Measurements from ENCODE around the gene ATP8B4. TPM values are rescaled to one million over a fixed set of nuclear protein-coding genes. Genes with fewer than 3 reads are reported as not detected.

ATP8B4 gene
- total and polyA plus RNA-seq, 2 of the 8 experiments (the other 6 are each of a cell fraction or from before 2014, with no cell fraction given), result 0.17 to 0.24 TPM

DNA sequence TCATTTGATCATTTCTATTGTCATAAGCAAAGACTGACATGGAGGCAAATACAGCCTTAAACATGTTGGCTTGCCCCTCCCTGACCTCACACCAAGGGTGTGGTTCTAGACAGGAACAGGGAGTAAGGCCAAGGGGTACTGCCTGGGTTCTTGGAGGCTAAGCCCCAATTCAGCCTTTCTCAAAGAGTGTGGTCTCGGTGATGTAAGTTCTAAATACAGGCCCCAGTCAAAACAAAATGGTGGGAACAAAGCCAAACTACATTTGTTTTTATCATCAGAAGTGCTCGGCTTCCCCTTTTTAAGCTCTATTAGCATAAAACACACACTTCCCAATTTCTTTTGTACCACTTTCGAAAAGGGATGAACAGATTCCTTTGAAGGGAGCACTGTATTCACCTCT lies 129.5 kb downstream of the ATP8B4 start:
- Histone ChIP-seq H3K56ac (replicated peaks; ENCODE audit: insufficient read length, low read depth, low read length) (no peak overlapping the region), H3K36me3 (ENCODE audit: control insufficient read depth in 2 of 4, insufficient read depth in 4 of 4, low read length in 3 of 4) (no peaks in the 10 kb centered on the region), H3K4ac (replicated peaks; ENCODE audit: insufficient read length, low read depth, low read length) (no peak overlapping the region), H2AK5ac (ENCODE audit: low read depth, low read length) (no peak overlapping the region), H4K20me1 (replicated peaks in 1 of 2; ENCODE audit: control insufficient read depth in 1 of 2, insufficient read depth in 2 of 2, low read length in 2 of 2) (no peaks in the 10 kb centered on the region), H2BK20ac (ENCODE audit: low read length) (no peak overlapping the region), H3K27me3 (replicated peaks in 1 of 4; ENCODE audit: control insufficient read depth in 3 of 4, extremely low read depth in 1 of 4, insufficient read depth in 3 of 4, low read length in 3 of 4) (no peaks in the 10 kb centered on the region), H3K23ac (ENCODE audit: insufficient read length) (no peak overlapping the region), H3K4me2 (ENCODE audit: insufficient read depth in 1 of 2, low read depth in 2 of 2, low read length in 2 of 2) (no peak overlapping the region), H2AFZ (ENCODE audit: low read length) (no peak overlapping the region), H2BK5ac (ENCODE audit: low read depth, low read length) (no peak overlapping the region), H3K9me3 (ENCODE audit: insufficient read depth in 2 of 2, low read depth in 1 of 2, low read length in 1 of 2) (no peaks in the 10 kb centered on the region), H3K4me3 (ENCODE audit: extremely low read depth in 1 of 4, insufficient read depth in 2 of 4, low read depth in 3 of 4, low read length in 4 of 4) (no peak overlapping the region), H2BK15ac (ENCODE audit: low read length) (no peak overlapping the region), H3K79me1 (ENCODE audit: low read depth, low read length) (no peaks in the 10 kb centered on the region), H3K27ac (ENCODE audit: low read depth, low read length) (no peak overlapping the region), H2BK120ac (replicated peaks; ENCODE audit: low read depth, low read length) (no peak overlapping the region), H4K91ac (replicated peaks; ENCODE audit: insufficient read length, low read length) (no peak overlapping the region), H4K5ac (ENCODE audit: insufficient read length, low read depth, low read length) (no peak overlapping the region), H3K79me2 (ENCODE audit: control insufficient read depth in 1 of 2, insufficient read depth in 2 of 2, low read length in 2 of 2) (no peaks in the 10 kb centered on the region), H3K9ac (replicated peaks in 1 of 4; ENCODE audit: extremely low read depth in 1 of 4, low read depth in 3 of 4, low read length in 3 of 4) (no peak overlapping the region), H4K8ac (ENCODE audit: extremely low read depth, insufficient read depth, low read length) (no peak overlapping the region), H3K23me2 (ENCODE audit: low read depth, low read length) (no peaks in the 10 kb centered on the region), H2BK12ac (ENCODE audit: low read depth, low read length) (no peak overlapping the region), H3K4me1 (replicated peaks in 1 of 4; ENCODE audit: control insufficient read depth in 3 of 4, insufficient read depth in 4 of 4, low read length in 3 of 4) (no peaks in the 10 kb centered on the region), H3K18ac (ENCODE audit: extremely low read depth, low read length) (no peak overlapping the region), H3K14ac (ENCODE audit: insufficient read length) (no peak overlapping the region)
- TF ChIP-seq FOSL1 (IDR thresholded peaks at IDR 0.05; ENCODE audit: insufficient read depth, low read depth, low read length) (no peak), POLR2AphosphoS5 (IDR thresholded peaks at IDR 0.05; ENCODE audit: low read depth, low read length) (no peak), SIRT6 (IDR thresholded peaks at IDR 0.05; ENCODE audit: low read length) (no peak)
- CTCF ChIA-PET (ENCODE audit: partially characterized antibody), result interaction anchor here (1.2 to 2.3 kb wide), 2 partner anchors 14 to 113 kb away, joined by 5 to 7 read pairs; no protein-coding TSS in a partner anchor
- FAIRE-seq (no peak), DNase-seq (ENCODE audit: low read depth in 1 of 2, low spot score in 2 of 2) (no peak)
- POLR2A ChIA-PET (ENCODE audit: partially characterized antibody), result no interaction called here
- WGBS, 2 experiments (ENCODE audit: extremely low coverage in 1 of 2, insufficient coverage in 1 of 2, insufficient read length in 1 of 2, insufficient replicate concordance in 2 of 2, low coverage in 1 of 2, low lambda C conversion rate in 2 of 2, missing lambda C conversion rate in 1 of 2), result 85% methylated on average over 3 of the region's 3 CpGs; no CpG with 5 or more reads in 1 of the 2 experiments
